Transverse colon (tissue), 4 donors: Measurements from ENCODE around the gene HOXA10. TPM values are rescaled to one million over a fixed set of nuclear protein-coding genes. Genes with fewer than 3 reads are reported as not detected.

ENCODE experiments used
- DNase-seq: peaks from one replicate; pipeline ENCODE4 v3.0.0-alpha.2; 2019
- H3K27ac ChIP-seq, 4 donors: fragments of 200-600 bp; sonication (generic); 2 replicates each; pipeline ENCODE4 v1.5.1; 2016 to 2018; ENCODE audit warnings: inconsistent platforms in 4 of 4
- H3K27me3 ChIP-seq: fragments of 200-600 bp; sonication (generic); 2 replicates; pipeline ENCODE4 v1.5.1; 2017; ENCODE audit warnings: inconsistent platforms
- H3K36me3 ChIP-seq, 4 donors: fragments of 200-600 bp; sonication (generic); 2 replicates each; pipeline ENCODE4 v1.5.1; 2017 to 2019; ENCODE audit warnings: inconsistent platforms in 4 of 4
- H3K4me1 ChIP-seq, 4 donors: fragments of 200-600 bp; sonication (generic); 2 replicates each; pipeline ENCODE4 v1.5.1; 2017 to 2020; ENCODE audit warnings: inconsistent platforms in 4 of 4
- H3K4me3 ChIP-seq, 4 donors: fragments of 200-600 bp; sonication (generic); 1 replicate in 1 of 4; 2 replicates in 3 of 4; pipeline versions ENCODE4 v1.5.1 to v1.6.1; 2017 to 2019; ENCODE audit warnings: inconsistent platforms in 4 of 4
- H3K9me3 ChIP-seq, 2 donors: fragments of 200-600 bp; sonication (generic); 2 replicates each; pipeline ENCODE4 v1.5.1; 2017 to 2019; ENCODE audit warnings: inconsistent platforms in 2 of 2
- EP300 ChIP-seq: sonication (generic); formaldehyde crosslinking; IDR thresholded peaks from one replicate; pipeline ENCODE4 v1.6.1; 2017; ENCODE audit warnings: antibody characterized with exemption, low read depth
- POLR2A ChIP-seq: fragments of 450-650 bp; IDR thresholded peaks from one replicate; pipeline ENCODE4 v1.6.1; 2016; ENCODE audit warnings: antibody characterized with exemption, mild to moderate bottlenecking, moderate library complexity
- POLR2AphosphoS5 ChIP-seq, 3 donors: sonication (generic); formaldehyde crosslinking; IDR thresholded peaks; one replicate each; pipeline ENCODE4 v1.6.1; 2016; ENCODE audit warnings: antibody characterized with exemption in 3 of 3
- WGBS, 2 donors: methylation state at CpG; one replicate each; pipeline ENCODE4 v1.1.5; 2018; ENCODE audit warnings: low coverage in 1 of 2; 5-methylcytosine and 5-hydroxymethylcytosine counted together
- in situ Hi-C, 4 donors: fragments of 200-750 bp; cut with MboI; loops; one replicate each; pipeline versions ENCODE4 v1.15.0 to v1.15.1; 2017; ENCODE audit warnings: low sequenced_read_pairs in 3 of 4, low pct_ligation_motif_present in 1 of 4, low pct_unique_long_range_greater_than_20kb in 1 of 4
- intact Hi-C: fragments of 100-400 bp; cut with DNase I; formaldehyde crosslinking; loops from one replicate; pipeline ENCODE4 v1.15.1; 2023; ENCODE audit warnings: low total_unique reads
- total RNA-seq, 4 donors: library from RNA; depleted of rRNA; stranded (reverse); fragments of >200 nt; gene quantifications; one replicate each; pipeline ENCODE4 v1.1.0, GENCODE V29; 2016
- TF ChIP-seq, protein P1 (sequence below), 5 experiments: fragments of 200-600 bp in 3 of 5; fragments of 450-650 bp in 2 of 5; sonication (generic) in 3 of 5; IDR thresholded peaks; 1 replicate in 2 of 5; 2 replicates in 3 of 5; pipeline ENCODE4 v1.5.1; 2016 to 2017; ENCODE audit warnings: antibody characterized with exemption in 5 of 5, inconsistent platforms in 3 of 5, mild to moderate bottlenecking in 2 of 5, moderate library complexity in 1 of 5

Gene HOXA10
- total RNA-seq, 4 donors from 2014 or later = 19.8 to 68.9 (median 36.4) TPM

- TF ChIP-seq, protein P1, sequence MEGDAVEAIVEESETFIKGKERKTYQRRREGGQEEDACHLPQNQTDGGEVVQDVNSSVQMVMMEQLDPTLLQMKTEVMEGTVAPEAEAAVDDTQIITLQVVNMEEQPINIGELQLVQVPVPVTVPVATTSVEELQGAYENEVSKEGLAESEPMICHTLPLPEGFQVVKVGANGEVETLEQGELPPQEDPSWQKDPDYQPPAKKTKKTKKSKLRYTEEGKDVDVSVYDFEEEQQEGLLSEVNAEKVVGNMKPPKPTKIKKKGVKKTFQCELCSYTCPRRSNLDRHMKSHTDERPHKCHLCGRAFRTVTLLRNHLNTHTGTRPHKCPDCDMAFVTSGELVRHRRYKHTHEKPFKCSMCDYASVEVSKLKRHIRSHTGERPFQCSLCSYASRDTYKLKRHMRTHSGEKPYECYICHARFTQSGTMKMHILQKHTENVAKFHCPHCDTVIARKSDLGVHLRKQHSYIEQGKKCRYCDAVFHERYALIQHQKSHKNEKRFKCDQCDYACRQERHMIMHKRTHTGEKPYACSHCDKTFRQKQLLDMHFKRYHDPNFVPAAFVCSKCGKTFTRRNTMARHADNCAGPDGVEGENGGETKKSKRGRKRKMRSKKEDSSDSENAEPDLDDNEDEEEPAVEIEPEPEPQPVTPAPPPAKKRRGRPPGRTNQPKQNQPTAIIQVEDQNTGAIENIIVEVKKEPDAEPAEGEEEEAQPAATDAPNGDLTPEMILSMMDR (IDR thresholded peaks at IDR 0.05) = no peak
- TF ChIP-seq EP300 (no peak), POLR2AphosphoS5 (IDR thresholded peaks at IDR 0.05) (no peak)
- no peaks in the 10 kb centered on the region for H3K9me3 ChIP-seq
- intact Hi-C loops = loop anchor here (10.0 kb wide), 1 partner anchor 977 kb away; no protein-coding TSS in a partner anchor
- in situ Hi-C loops = loop anchor here in 2 of 4 donors (25.0 kb wide), 1 partner anchor 1335 kb away; no protein-coding TSS in a partner anchor
- H3K27ac ChIP-seq = peak overlapping the region; percentile 95 to 99 (median 98)
- peak overlapping the region; percentile 57 to 73 (median 64) for H3K4me3 ChIP-seq
- H3K4me1 ChIP-seq = peaks cover 0 to 27% (median 5%) of the 10 kb centered on the region in 4 donors
- no peak for DNase-seq
- WGBS, 2 donors = 20 to 24% methylated on average over 17 to 18 of the region's 18 CpGs
- peaks cover 83% of the 10 kb centered on the region for H3K27me3 ChIP-seq
- no peaks in the 10 kb centered on the region for H3K36me3 ChIP-seq
Measured at GRCh38 chr7:27197137-27198042, 23.3 kb upstream of the HOXA10 start.

DNA sequence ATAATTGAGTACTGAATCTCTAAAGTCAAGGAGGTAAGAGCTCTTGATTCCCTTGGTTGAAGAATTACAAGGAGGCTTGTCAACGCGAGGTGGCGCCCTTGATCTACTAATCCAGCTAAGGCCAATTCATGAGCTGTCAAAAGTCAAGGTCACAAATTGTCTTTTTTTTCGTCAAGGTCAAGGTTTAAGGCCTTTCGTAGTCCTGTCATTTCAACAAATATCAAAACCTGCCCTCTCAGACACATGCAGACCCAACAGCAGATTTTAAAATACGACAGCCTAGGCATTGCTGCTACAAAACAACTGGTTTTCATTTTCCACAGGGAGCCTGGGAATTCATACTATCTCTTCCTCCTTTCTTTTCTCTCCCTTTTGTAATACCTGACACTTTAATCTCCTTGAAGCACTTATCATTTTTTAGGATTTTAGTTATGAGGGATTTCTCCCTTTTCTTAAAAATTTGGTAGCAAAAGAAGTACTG is 22.2 kb upstream of the HOXA10 start:
- TF ChIP-seq POLR2AphosphoS5 (IDR thresholded peaks at IDR 0.05) (peak; percentile 33 to 55 (median 55)), POLR2A (no peak), EP300 (no peak)
- TF ChIP-seq, protein P1 (IDR thresholded peaks at IDR 0.05) = peak; percentile 73 to 88 (median 79)
- Histone ChIP-seq H3K27ac (peak overlapping the region; percentile 95 to 99 (median 98)), H3K4me1 (peaks cover 0 to 38% (median 13%) of the 10 kb centered on the region in 4 donors), H3K9me3 (no peaks in the 10 kb centered on the region), H3K4me3 (peak overlapping the region; percentile 3 to 73 (median 58)), H3K27me3 (peaks cover 77% of the 10 kb centered on the region), H3K36me3 (no peaks in the 10 kb centered on the region)
- peak; percentile 95 for DNase-seq
- intact Hi-C loops (loop anchor here (10.0 kb wide), 1 partner anchor 978 kb away; no protein-coding TSS in a partner anchor), in situ Hi-C loops (loop anchor here in 2 of 4 donors (25.0 kb wide), 1 partner anchor 1334 kb away; no protein-coding TSS in a partner anchor)
- WGBS, 2 donors = 0 to 2% methylated on average over 6 of the region's 6 CpGs

DNA sequence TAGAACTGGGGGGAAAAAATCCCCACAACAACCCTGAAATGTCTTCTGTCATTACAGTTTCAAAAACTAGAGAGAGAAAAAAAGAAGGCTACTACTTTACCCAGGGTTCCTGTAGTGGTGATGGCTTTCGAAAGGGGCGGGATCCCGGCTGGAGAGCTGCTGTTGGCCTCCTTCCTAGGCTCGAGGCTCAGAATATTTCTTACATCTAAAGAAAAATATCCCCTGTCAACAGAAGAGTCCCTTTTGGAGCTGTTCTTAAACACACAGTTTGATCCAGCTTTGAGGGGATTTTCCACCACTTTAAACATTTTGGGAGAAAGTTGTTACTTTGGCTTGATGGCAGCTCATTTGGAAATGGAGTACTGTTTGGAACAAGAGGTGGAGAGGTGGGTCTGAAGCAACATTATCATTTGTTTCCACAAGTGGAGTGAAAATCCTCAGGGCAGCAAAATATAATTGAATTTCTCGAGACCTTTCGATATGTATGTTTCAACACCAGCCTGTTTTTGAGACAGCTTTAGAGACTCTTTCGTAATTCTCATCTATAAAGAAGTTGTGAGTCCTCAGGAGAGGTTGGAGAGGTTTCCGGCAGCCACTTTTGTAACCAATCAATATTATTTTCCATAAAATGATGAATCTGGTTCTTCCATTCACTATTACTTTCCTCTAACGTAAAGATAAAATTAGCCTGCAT is 20.7 kb upstream of the HOXA10 start:
- Histone ChIP-seq H3K4me1 (peaks cover 11 to 43% (median 25%) of the 10 kb centered on the region in 4 donors), H3K27me3 (peaks cover 71% of the 10 kb centered on the region), H3K27ac (peak overlapping the region; percentile 95 to 99 (median 98)), H3K9me3 (no peaks in the 10 kb centered on the region), H3K4me3 (peak overlapping the region in 3 of 4 donors; percentile 57 to 73 (median 59)), H3K36me3 (no peaks in the 10 kb centered on the region)
- in situ Hi-C loops = loop anchor here in 2 of 4 donors (25.0 kb wide), 1 partner anchor 1333 kb away; no protein-coding TSS in a partner anchor
- peak; percentile 38 for DNase-seq
- WGBS, 2 donors = 31 to 35% methylated on average over 9 of the region's 9 CpGs
- intact Hi-C loops = loop anchor here (5.0 to 10.0 kb wide), 3 partner anchors 722 to 980 kb away; no protein-coding TSS in a partner anchor
- TF ChIP-seq EP300 = no peak
- TF ChIP-seq POLR2A = no peak
- no peak for TF ChIP-seq POLR2AphosphoS5 (IDR thresholded peaks at IDR 0.05)
- TF ChIP-seq, protein P1 (IDR thresholded peaks at IDR 0.05) = no peak
